Activated naive CD4-positive, alpha-beta T cell treated with anti-CD3 and anti-CD28 coated beads, Interleukin-2, amount 10 ng/mL, durations not matched to agents 7 days and 5 days (primary cell): ENCODE results near the gene TCEANC.
"Not testable (repeated sequence)": the region's sequence is repeated elsewhere in the genome, so short reads cannot be mapped to it uniquely, and the experiment has no call there.

Experiments used
- CTCF ChIA-PET: fragments of 350-600 bp; sonication (Branson Sonifier 250); formaldehyde crosslinking; loops from one replicate; lab custom pipeline; 2021; ENCODE audit warnings: antibody characterized with exemption; lab: Charles Lee
- DNase-seq: peaks from one replicate; pipeline ENCODE4 v3.0.0-alpha.2; 2020
- H3K27ac Mint-ChIP-seq: one replicate; pipeline ENCODE4 v1.8.0; 2021; ENCODE audit warnings: mild to moderate bottlenecking, moderate library complexity, mixed read lengths
- H3K27me3 Mint-ChIP-seq: one replicate; pipeline ENCODE4 v1.8.0; 2021; ENCODE audit warnings: mild to moderate bottlenecking, mixed read lengths
- H3K36me3 Mint-ChIP-seq: one replicate; pipeline ENCODE4 v1.8.0; 2021; ENCODE audit warnings: mixed read lengths
- H3K4me1 Mint-ChIP-seq: one replicate; pipeline ENCODE4 v1.8.0; 2021; ENCODE audit warnings: mixed read lengths
- H3K4me3 Mint-ChIP-seq: one replicate; pipeline ENCODE4 v1.8.0; 2021; ENCODE audit warnings: mild to moderate bottlenecking, moderate library complexity, mixed read lengths
- H3K9me3 Mint-ChIP-seq: one replicate; pipeline ENCODE4 v1.8.0; 2021; ENCODE audit warnings: mixed read lengths

Gene TCEANC

GRCh38 chrX:13646154-13646549 lies 6.8 kb upstream of the TCEANC start:
- CTCF ChIA-PET = interaction anchor here (0.6 to 3.8 kb wide), 11 partner anchors 36 to 700 kb away, joined by 3 to 75 read pairs (median 4); no protein-coding TSS in a partner anchor
- Mint-ChIP-seq H3K4me3 (no peak overlapping the region), H3K9me3 (no peaks in the 10 kb centered on the region), H3K36me3 (no peaks in the 10 kb centered on the region), H3K27ac (no peak overlapping the region), H3K4me1 (peaks cover 6% of the 10 kb centered on the region), H3K27me3 (no peaks in the 10 kb centered on the region)
- DNase-seq = peak; percentile 57

- peaks cover 13% of the 10 kb centered on the region for H3K4me1 Mint-ChIP-seq
- H3K27ac Mint-ChIP-seq = peak overlapping the region; percentile 67
- DNase-seq = peak; percentile 32
- H3K4me3 Mint-ChIP-seq = no peak overlapping the region
- H3K27me3 Mint-ChIP-seq = no peaks in the 10 kb centered on the region
- CTCF ChIA-PET = interaction anchor here (3.8 kb wide), 1 partner anchor 138 kb away, joined by 75 read pairs; no protein-coding TSS in a partner anchor
- no peaks in the 10 kb centered on the region for H3K9me3 Mint-ChIP-seq
- H3K36me3 Mint-ChIP-seq = no peaks in the 10 kb centered on the region
Observed at GRCh38 chrX:13647709-13648212, 5.2 kb upstream of the TCEANC start.

GRCh38 chrX:13648336-13648735 lies 4.6 kb upstream of the TCEANC start:
- H3K27ac Mint-ChIP-seq, DNase-seq, H3K27me3 Mint-ChIP-seq, CTCF ChIA-PET, H3K4me3 Mint-ChIP-seq, H3K9me3 Mint-ChIP-seq, H3K36me3 Mint-ChIP-seq: not testable (repeated sequence)
- H3K4me1 Mint-ChIP-seq = peaks cover 14% of the 10 kb centered on the region

- Mint-ChIP-seq H3K9me3 (no peaks in the 10 kb centered on the region), H3K36me3 (peaks cover under 1% of the 10 kb centered on the region), H3K4me1 (peaks cover 22% of the 10 kb centered on the region), H3K4me3 (no peak overlapping the region), H3K27me3 (no peaks in the 10 kb centered on the region), H3K27ac (no peak overlapping the region)
- CTCF ChIA-PET = interaction anchor here (0.6 kb wide), 1 partner anchor 48 kb away, joined by 3 read pairs; no protein-coding TSS in a partner anchor
- no peak for DNase-seq
Observed at GRCh38 chrX:13649838-13650237, 3.1 kb upstream of the TCEANC start.

GRCh38 chrX:13650318-13650717 lies 2.6 kb upstream of the TCEANC start:
- Mint-ChIP-seq H3K36me3 (peaks cover 5% of the 10 kb centered on the region), H3K4me1 (peaks cover 27% of the 10 kb centered on the region), H3K27me3 (no peaks in the 10 kb centered on the region), H3K27ac (no peak overlapping the region), H3K9me3 (no peaks in the 10 kb centered on the region), H3K4me3 (no peak overlapping the region)
- CTCF ChIA-PET = interaction anchor here (0.6 kb wide), 1 partner anchor 48 kb away, joined by 3 read pairs; no protein-coding TSS in a partner anchor
- no peak for DNase-seq

- no peak overlapping the region for H3K4me3 Mint-ChIP-seq
- no peaks in the 10 kb centered on the region for H3K27me3 Mint-ChIP-seq
- no peaks in the 10 kb centered on the region for H3K9me3 Mint-ChIP-seq
- H3K4me1 Mint-ChIP-seq = peaks cover 27% of the 10 kb centered on the region
- H3K27ac Mint-ChIP-seq = no peak overlapping the region
- H3K36me3 Mint-ChIP-seq = peaks cover 6% of the 10 kb centered on the region
- CTCF ChIA-PET = no interaction called here
- DNase-seq = no peak
Observed at GRCh38 chrX:13651150-13651549, 1.8 kb upstream of the TCEANC start.

GRCh38 chrX:13652287-13652793 lies 601 bp upstream of the TCEANC start:
- CTCF ChIA-PET = no interaction called here
- peak overlapping the region; percentile 99 for H3K27ac Mint-ChIP-seq
- H3K9me3 Mint-ChIP-seq = no peaks in the 10 kb centered on the region
- H3K27me3 Mint-ChIP-seq = no peaks in the 10 kb centered on the region
- H3K4me1 Mint-ChIP-seq = peaks cover 26% of the 10 kb centered on the region
- H3K4me3 Mint-ChIP-seq = peak overlapping the region; percentile 83
- no peak for DNase-seq
- peaks cover 13% of the 10 kb centered on the region for H3K36me3 Mint-ChIP-seq

GRCh38 chrX:13654116-13654515 lies 1.2 kb downstream of the TCEANC start:
- CTCF ChIA-PET = no interaction called here
- Mint-ChIP-seq H3K4me3 (peak overlapping the region; percentile 41), H3K36me3 (peaks cover 13% of the 10 kb centered on the region)

GRCh38 chrX:13655674-13656073 lies 2.7 kb downstream of the TCEANC start:
- Mint-ChIP-seq H3K36me3 (peaks cover 18% of the 10 kb centered on the region), H3K27me3 (no peaks in the 10 kb centered on the region), H3K4me1 (peaks cover 32% of the 10 kb centered on the region), H3K4me3 (no peak overlapping the region), H3K27ac (peak overlapping the region; percentile 24), H3K9me3 (no peaks in the 10 kb centered on the region)
- CTCF ChIA-PET = interaction anchor here (2.0 kb wide), 1 partner anchor 94 kb away, joined by 4 read pairs; no protein-coding TSS in a partner anchor
- DNase-seq = no peak

More at GRCh38 chrX:13654116-13654515, 1.2 kb downstream of the TCEANC start:
- Mint-ChIP-seq H3K9me3 (no peaks in the 10 kb centered on the region), H3K27me3 (no peaks in the 10 kb centered on the region), H3K4me1 (peaks cover 31% of the 10 kb centered on the region), H3K27ac (peak overlapping the region; percentile 99)
- DNase-seq = no peak

- Mint-ChIP-seq H3K9me3 (no peaks in the 10 kb centered on the region), H3K27me3 (no peaks in the 10 kb centered on the region), H3K4me1 (peaks cover 24% of the 10 kb centered on the region), H3K36me3 (peaks cover 18% of the 10 kb centered on the region), H3K4me3 (no peak overlapping the region), H3K27ac (no peak overlapping the region)
- CTCF ChIA-PET = interaction anchor here (1.4 kb wide), 2 partner anchors 29 to 97 kb away, joined by 3 to 7 read pairs; no protein-coding TSS in a partner anchor
- no peak for DNase-seq
Observed at GRCh38 chrX:13658602-13659001, 5.7 kb downstream of the TCEANC start.

- no peaks in the 10 kb centered on the region for H3K9me3 Mint-ChIP-seq
- H3K4me1 Mint-ChIP-seq = peaks cover 23% of the 10 kb centered on the region
- no peaks in the 10 kb centered on the region for H3K27me3 Mint-ChIP-seq
- peaks cover 20% of the 10 kb centered on the region for H3K36me3 Mint-ChIP-seq
- H3K27ac Mint-ChIP-seq = no peak overlapping the region
- CTCF ChIA-PET = interaction anchor here (1.4 kb wide), 2 partner anchors 29 to 96 kb away, joined by 3 to 7 read pairs; no protein-coding TSS in a partner anchor
- DNase-seq = no peak
- no peak overlapping the region for H3K4me3 Mint-ChIP-seq
Observed at GRCh38 chrX:13659063-13659462, 6.1 kb downstream of the TCEANC start.

GRCh38 chrX:13661735-13662288 lies 8.9 kb downstream of the TCEANC start:
- CTCF ChIA-PET = interaction anchor here (0.6 to 1.8 kb wide), 3 partner anchors 84 to 91 kb away, joined by 3 to 5 read pairs (median 3); no protein-coding TSS in a partner anchor
- Mint-ChIP-seq H3K36me3 (peaks cover 21% of the 10 kb centered on the region), H3K4me1 (peaks cover 8% of the 10 kb centered on the region), H3K9me3 (no peaks in the 10 kb centered on the region), H3K4me3 (no peak overlapping the region), H3K27ac (no peak overlapping the region), H3K27me3 (no peaks in the 10 kb centered on the region)
- DNase-seq = no peak

GRCh38 chrX:13662355-13662791 lies 9.4 kb downstream of the TCEANC start:
- Mint-ChIP-seq H3K4me3 (no peak overlapping the region), H3K27me3 (no peaks in the 10 kb centered on the region), H3K9me3 (no peaks in the 10 kb centered on the region), H3K4me1 (peaks cover 8% of the 10 kb centered on the region), H3K36me3 (peaks cover 16% of the 10 kb centered on the region), H3K27ac (no peak overlapping the region)
- CTCF ChIA-PET = interaction anchor here (0.6 to 1.8 kb wide), 2 partner anchors 87 to 90 kb away, joined by 3 to 5 read pairs; no protein-coding TSS in a partner anchor
- DNase-seq = no peak

GRCh38 chrX:13664020-13664419 lies 11.1 kb downstream of the TCEANC start:
- Mint-ChIP-seq H3K36me3 (peaks cover 16% of the 10 kb centered on the region), H3K4me3 (no peak overlapping the region), H3K27ac (no peak overlapping the region), H3K4me1 (peaks cover 2% of the 10 kb centered on the region), H3K9me3 (no peaks in the 10 kb centered on the region), H3K27me3 (no peaks in the 10 kb centered on the region)
- DNase-seq = no peak
- CTCF ChIA-PET = no interaction called here
